GM18507 (cell line): Measurements from ENCODE around the gene SDHB.

Experiments used
- DNase-seq: peaks from one replicate; pipeline ENCODE4 v3.0.0; 2011; ENCODE audit warnings: low read depth; ENCODE audit not compliant: insufficient read length; ENCODE audit errors: extremely low spot score
- FAIRE-seq: peaks from 2 replicates; lab custom pipeline; 2011; peaks lifted over from hg19 to GRCh38; lab: Jason Lieb, UNC

SDHB gene

GRCh38 chr1:17052641-17053040 is 1.2 kb downstream of the SDHB start:
- no peak for DNase-seq
- no peak for FAIRE-seq

GRCh38 chr1:17052038-17052437 is 1.8 kb downstream of the SDHB start:
- no peak for DNase-seq
- FAIRE-seq = no peak

GRCh38 chr1:17047924-17048323 is 5.9 kb downstream of the SDHB start:
- no peak for DNase-seq
- no peak for FAIRE-seq

GRCh38 chr1:17046334-17046657 is 7.5 kb downstream of the SDHB start:
- no peak for FAIRE-seq
- DNase-seq = no peak

GRCh38 chr1:17045634-17046333 is 8.0 kb downstream of the SDHB start:
- peak; percentile 82 for FAIRE-seq
- DNase-seq = no peak

- FAIRE-seq (no peak), DNase-seq (no peak)
Observed at GRCh38 chr1:17045150-17045549, 8.7 kb downstream of the SDHB start.

- FAIRE-seq (no peak), DNase-seq (no peak)
Observed at GRCh38 chr1:17043676-17044075, 10.2 kb downstream of the SDHB start.

GRCh38 chr1:17040135-17040534 is 13.7 kb downstream of the SDHB start:
- no peak for FAIRE-seq
- DNase-seq = no peak

GRCh38 chr1:17039522-17039921 is 14.3 kb downstream of the SDHB start:
- no peak for FAIRE-seq
- DNase-seq = no peak

GRCh38 chr1:17033481-17033880 is 20.4 kb downstream of the SDHB start:
- DNase-seq = no peak
- no peak for FAIRE-seq

- DNase-seq (no peak), FAIRE-seq (no peak)
Observed at GRCh38 chr1:17032741-17033140, 21.1 kb downstream of the SDHB start.

GRCh38 chr1:17031436-17031835 is 22.4 kb downstream of the SDHB start:
- FAIRE-seq (no peak), DNase-seq (no peak)

GRCh38 chr1:17030206-17030605 is 23.6 kb downstream of the SDHB start:
- FAIRE-seq = no peak
- DNase-seq = no peak

GRCh38 chr1:17028662-17029188 is 25.1 kb downstream of the SDHB start:
- FAIRE-seq (no peak), DNase-seq (no peak)

GRCh38 chr1:17027900-17028299 is 25.9 kb downstream of the SDHB start:
- FAIRE-seq = no peak
- DNase-seq = no peak

GRCh38 chr1:17027403-17027802 is 26.4 kb downstream of the SDHB start:
- FAIRE-seq (no peak), DNase-seq (no peak)

GRCh38 chr1:17024721-17025120 is 29.1 kb downstream of the SDHB start:
- no peak for DNase-seq
- FAIRE-seq = no peak

- FAIRE-seq (no peak), DNase-seq (no peak)
Observed at GRCh38 chr1:17023573-17023972, 30.3 kb downstream of the SDHB start.

- FAIRE-seq (peak; percentile 70), DNase-seq (no peak)
Observed at GRCh38 chr1:17023102-17023501, 30.7 kb downstream of the SDHB start.

- FAIRE-seq (no peak), DNase-seq (no peak)
Observed at GRCh38 chr1:17021896-17022295, 31.9 kb downstream of the SDHB start.

- DNase-seq (no peak), FAIRE-seq (no peak)
Observed at GRCh38 chr1:17020502-17020901, 33.3 kb downstream of the SDHB start.

GRCh38 chr1:17018849-17019248 is 35.0 kb downstream of the SDHB start:
- no peak for DNase-seq
- FAIRE-seq = peak; percentile 82
